Measurements from ENCODE around the gene HOXA1.

HOXA1 gene

GRCh38 chr7:27104341-27105058, 8.7 kb upstream of the HOXA1 start:
- DNase-seq: no peak

DNA sequence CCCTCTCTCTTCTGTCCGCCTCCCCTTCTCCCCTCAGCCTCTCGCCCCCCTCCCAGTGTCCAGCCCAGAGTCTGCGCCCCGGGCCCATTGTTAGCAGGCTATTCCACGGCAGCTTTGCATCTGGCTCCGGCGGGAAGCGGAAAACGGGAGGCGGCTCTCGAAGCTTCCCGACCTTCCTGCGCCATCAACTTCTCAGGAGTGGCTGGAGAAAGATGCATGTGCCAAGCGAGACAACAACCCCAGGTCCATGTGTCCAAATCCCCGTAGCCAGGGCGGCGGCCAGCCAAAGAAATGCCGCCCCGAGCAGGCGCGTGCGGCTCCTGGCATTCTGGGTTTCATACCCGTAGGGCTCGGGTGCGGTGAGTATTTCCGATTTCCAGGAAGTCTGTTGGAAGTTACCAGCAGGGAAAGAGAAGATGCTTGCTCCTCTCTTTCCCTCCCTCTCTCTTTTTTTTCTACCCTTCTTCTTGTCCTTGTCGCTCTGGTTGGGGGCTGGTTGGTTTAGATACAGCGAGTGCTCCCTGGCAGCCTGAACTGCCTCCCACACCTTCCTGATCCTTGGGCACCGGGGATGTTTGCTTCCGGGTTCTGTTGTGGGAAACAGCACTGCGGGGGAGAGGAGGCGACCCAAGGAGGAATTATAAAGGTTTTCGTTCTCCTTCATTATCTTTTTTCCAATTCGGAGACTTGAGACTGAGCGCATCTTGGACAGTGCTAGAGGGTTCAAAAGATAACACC, 7.9 kb upstream of the HOXA1 start:
- no peak for DNase-seq

DNA sequence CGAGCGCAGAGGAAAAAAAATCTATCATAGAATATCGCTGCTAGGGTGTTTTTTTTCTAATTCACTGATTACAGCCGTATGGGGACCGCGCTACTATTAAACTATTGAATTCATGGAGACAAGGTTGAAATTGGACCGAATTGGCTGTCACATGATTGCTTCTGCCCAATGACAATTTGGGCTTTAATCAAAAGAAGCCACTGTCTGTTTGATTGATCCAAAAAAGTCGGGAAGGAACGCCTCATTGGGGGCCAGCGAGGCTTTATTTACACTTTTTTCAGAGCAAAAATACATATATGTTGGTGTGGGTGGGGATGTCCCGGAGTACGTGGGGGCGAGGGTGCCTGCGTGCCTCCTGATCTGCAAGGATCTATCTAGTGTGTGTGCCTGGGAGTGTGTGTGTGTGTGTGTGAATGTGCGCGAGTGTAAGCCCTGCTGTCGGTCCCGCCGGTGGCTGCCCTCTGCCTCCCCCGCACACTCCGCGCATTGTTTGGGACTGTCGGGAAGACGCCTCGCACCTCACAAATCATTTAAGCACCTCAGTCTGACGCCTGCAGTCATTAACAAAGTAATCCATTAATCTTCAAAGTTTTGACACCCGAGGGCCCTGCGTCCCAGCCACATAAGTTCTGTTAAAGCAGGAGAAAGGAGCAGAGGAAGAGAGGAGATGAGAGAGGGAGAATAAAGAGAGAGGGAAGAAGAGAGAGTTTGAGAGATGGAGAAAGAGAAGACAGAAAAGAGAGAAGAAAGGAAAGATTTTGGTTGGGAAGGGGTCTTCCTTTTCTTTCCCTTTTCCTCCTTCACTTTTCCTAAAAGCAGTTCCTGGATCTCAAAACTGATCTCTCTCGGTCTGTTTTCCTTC, 7.0 kb upstream of the HOXA1 start, which contains the start of gene HOXA2:
HOXA2 (minus strand) TSS at position 103 of the 862 bp plus-strand sequence. CDS start 183 bp downstream, outside the sequence.
- no peak for DNase-seq

- DNase-seq: no peak
Observed at GRCh38 chr7:27101957-27102580, 6.3 kb upstream of the HOXA1 start.

GRCh38 chr7:27101171-27101956, 5.6 kb upstream of the HOXA1 start:
- DNase-seq: no peak

DNA sequence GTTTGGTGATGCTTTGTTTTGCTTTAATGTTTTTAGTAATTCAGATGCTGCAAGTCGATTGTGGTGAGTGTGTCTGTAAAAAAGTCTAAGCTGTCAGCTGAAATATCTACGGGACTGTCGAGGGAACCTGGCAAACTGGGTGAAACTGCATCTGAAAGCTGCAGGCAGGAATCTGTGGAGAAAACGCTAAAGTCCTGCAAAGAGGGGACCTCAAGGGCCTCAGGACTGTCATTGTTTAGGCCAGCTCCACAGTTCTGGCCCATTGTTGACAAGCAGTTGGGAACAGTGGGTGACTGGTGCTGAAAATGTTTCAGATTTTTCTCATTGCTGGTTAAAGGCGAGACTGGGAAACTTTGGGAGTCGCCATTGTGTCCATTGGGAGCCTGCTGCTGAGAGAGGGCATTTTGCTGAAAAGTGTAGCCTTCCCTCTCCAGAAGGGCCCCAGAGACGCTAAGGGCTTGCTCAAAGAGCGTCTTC, 4.9 kb upstream of the HOXA1 start:
- DNase-seq: no peak

GRCh38 chr7:27099453-27100370, 3.9 kb upstream of the HOXA1 start:
- DNase-seq: no peak

GRCh38 chr7:27098578-27099451, 3.0 kb upstream of the HOXA1 start:
- no peak for DNase-seq

GRCh38 chr7:27097686-27098577, 2.1 kb upstream of the HOXA1 start:
- DNase-seq: no peak

- DNase-seq: no peak
Observed at GRCh38 chr7:27096768-27097514, 1.1 kb upstream of the HOXA1 start.

GRCh38 chr7:27095050-27095896, 527 bp downstream of the HOXA1 start:
- peak; percentile 5 for DNase-seq

GRCh38 chr7:27094304-27095049, 1.3 kb downstream of the HOXA1 start:
- DNase-seq: no peak

- DNase-seq: no peak
Observed at GRCh38 chr7:27093184-27093895, 2.5 kb downstream of the HOXA1 start.

DNA sequence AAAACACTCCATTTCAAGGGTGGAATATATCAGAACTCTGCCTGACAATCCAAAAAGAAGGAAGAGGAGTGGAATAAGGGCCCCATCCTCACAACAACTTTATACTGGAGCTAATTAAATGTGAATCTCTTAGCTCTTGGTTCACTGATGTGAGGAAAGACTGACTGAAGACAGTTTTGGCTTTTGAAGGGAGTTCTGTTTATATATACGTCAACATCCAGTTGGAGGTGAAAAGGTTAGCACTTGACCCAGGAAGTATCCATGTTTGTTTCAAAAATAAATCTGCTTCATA, 3.0 kb downstream of the HOXA1 start:
- no peak for DNase-seq

- no peak for DNase-seq
Observed at GRCh38 chr7:27091941-27092818, 3.6 kb downstream of the HOXA1 start.

Data from activated CD4-positive, alpha-beta T cell treated with anti-CD3 and anti-CD28 coated beads, Interleukin-2, amount 50 U/mL, for 16 hours (primary cell).